Right lobe of liver (tissue), 4 donors: ENCODE results near the gene RHOT2.

Source experiments
- CTCF ChIP-seq, 4 donors: fragments of 200-600 bp in 3 of 4; fragments of 450-650 bp in 1 of 4; IDR thresholded peaks; one replicate each; pipeline versions ENCODE4 v1.5.1 to v1.8.0; 2016 to 2022; ENCODE audit warnings: antibody characterized with exemption in 4 of 4, mild to moderate bottlenecking in 2 of 4
- POLR2A ChIP-seq: fragments of 450-650 bp; IDR thresholded peaks from one replicate; pipeline ENCODE4 v1.6.1; 2017; ENCODE audit warnings: antibody characterized with exemption, mild to moderate bottlenecking
- donor health status: DM: no; HTN: no; CAD: no.
- donor health status: DM: no; HTN: no; CAD: no.
- donor health status: DM: no; HTN: yes; CAD: no.

GRCh38 chr16:662597-662996, 5.3 kb upstream of the RHOT2 start:
- TF ChIP-seq CTCF (IDR thresholded peaks at IDR 0.05) (no peak), POLR2A (no peak)
